SKM-1 (cell line): ENCODE measurements around the gene ZNF322.

Source experiments
- DNase-seq: peaks from one replicate; lab custom pipeline; 2025; ENCODE audit not compliant: unreplicated experiment; lab: John Stamatoyannopoulos, UW

Gene ZNF322

GRCh38 chr6:26592649-26593048 lies 66.9 kb downstream of the ZNF322 start:
- no peak for DNase-seq

- no peak for DNase-seq
Measured at GRCh38 chr6:26588965-26589364, 70.6 kb downstream of the ZNF322 start.
